HL-60 (cell line): ENCODE results near the gene NUTM2B.
"Not testable (repeated sequence)": the region's sequence is repeated elsewhere in the genome, so short reads cannot be mapped to it uniquely, and the experiment has no call there.

Experiments
- DNase-seq, 2 experiments: peaks; one replicate each; pipeline ENCODE4 v3.0.0-alpha.2; 2010 to 2020; ENCODE audit warnings: low read depth in 1 of 2, low spot score in 1 of 2
- H3K27ac ChIP-seq: fragments of 250-450 bp; sonication (Bioruptor Pico); replicated peaks from 2 replicates; pipeline ENCODE4 v1.5.1; 2020; ENCODE audit warnings: mild to moderate bottlenecking, moderate library complexity
- H3K27me3 ChIP-seq: fragments of 250-450 bp; sonication (Bioruptor Pico); 2 replicates; pipeline ENCODE4 v1.5.1; 2021; ENCODE audit warnings: mild to moderate bottlenecking, moderate library complexity; ENCODE audit not compliant: insufficient read depth, poor library complexity, severe bottlenecking
- H3K4me3 ChIP-seq: replicated peaks from 2 replicates; pipeline ENCODE4 v1.5.1; 2011; ENCODE audit warnings: mild to moderate bottlenecking, control low read depth, low read length; ENCODE audit not compliant: insufficient read depth
- long read RNA-seq: library from polyadenylated mRNA; unstranded; transcript quantifications from one replicate; pipeline ENCODE4 v2.0.0, GENCODE V29; 2020

Gene NUTM2B, protein sequence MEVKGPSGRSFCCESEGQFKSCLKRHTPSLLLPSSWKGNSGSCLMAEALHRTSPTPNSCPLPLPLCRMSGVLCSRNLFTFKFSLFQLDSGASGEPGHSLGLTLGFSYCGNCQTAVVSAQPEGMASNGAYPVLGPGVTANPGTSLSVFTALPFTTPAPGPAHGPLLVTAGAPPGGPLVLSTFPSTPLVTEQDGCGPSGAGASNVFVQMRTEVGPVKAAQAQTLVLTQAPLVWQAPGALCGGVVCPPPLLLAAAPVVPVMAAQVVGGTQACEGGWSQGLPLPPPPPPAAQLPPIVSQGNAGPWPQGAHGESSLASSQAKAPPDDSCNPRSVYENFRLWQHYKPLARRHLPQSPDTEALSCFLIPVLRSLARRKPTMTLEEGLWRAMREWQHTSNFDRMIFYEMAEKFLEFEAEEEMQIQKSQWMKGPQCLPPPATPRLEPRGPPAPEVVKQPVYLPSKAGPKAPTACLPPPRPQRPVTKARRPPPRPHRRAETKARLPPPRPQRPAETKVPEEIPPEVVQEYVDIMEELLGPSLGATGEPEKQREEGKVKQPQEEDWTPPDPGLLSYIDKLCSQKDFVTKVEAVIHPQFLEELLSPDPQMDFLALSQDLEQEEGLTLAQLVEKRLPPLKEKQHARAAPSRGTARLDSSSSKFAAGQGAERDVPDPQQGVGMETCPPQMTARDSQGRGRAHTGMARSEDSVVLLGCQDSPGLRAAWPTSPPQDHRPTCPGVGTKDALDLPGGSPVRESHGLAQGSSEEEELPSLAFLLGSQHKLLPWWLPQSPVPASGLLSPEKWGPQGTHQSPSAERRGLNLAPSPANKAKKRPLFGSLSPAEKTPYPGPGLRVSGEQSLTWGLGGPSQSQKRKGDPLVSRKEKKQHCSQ
- long read RNA-seq = 0 reads

DNA sequence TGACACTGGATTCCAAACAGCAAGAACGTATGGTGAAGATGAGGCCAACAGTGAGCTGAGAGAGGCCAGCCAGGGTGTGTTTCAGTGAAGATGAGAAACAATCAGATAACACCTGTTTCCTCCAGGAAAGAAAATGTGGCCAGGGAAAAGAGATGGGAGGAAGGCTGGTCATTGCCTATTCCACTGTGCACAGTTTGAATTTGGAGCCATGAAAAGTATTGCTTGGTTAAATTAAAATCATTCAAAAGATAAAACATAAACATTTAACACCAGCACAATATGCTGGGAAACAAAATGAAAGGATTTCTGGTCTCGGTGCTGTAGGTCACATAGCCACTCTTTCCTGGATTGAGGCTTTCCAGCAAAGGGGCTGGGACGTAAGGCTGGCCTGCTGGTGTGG, at the start of gene NUTM2B:
Gene NUTM2B (plus strand): TSS at position 301 of the 400 bp plus-strand sequence. CDS start 383 bp downstream, outside the sequence.
- not testable (repeated sequence) for H3K27ac ChIP-seq, DNase-seq, H3K4me3 ChIP-seq, H3K27me3 ChIP-seq

DNA sequence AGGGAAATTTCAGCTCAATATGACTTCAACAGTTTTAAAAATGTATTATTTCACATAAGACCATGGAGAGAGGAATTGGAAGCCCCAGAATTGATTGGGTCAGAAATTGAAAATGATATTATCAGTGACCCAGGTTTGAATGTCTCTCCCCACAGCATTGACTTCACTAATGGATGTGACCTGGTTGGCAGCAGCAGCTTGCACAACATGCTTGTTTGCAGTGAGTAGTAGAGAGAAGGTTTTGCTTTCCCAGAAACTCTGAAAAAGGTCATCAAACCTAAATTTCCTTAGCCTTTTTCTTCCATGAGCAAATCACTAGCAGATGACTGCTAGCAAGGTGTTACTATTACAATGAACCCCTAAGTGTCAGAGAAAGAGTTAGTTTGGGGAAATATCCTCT, 39.7 kb upstream of the NUTM2B start:
- H3K4me3 ChIP-seq, DNase-seq, H3K27me3 ChIP-seq, H3K27ac ChIP-seq: not testable (repeated sequence)

DNA sequence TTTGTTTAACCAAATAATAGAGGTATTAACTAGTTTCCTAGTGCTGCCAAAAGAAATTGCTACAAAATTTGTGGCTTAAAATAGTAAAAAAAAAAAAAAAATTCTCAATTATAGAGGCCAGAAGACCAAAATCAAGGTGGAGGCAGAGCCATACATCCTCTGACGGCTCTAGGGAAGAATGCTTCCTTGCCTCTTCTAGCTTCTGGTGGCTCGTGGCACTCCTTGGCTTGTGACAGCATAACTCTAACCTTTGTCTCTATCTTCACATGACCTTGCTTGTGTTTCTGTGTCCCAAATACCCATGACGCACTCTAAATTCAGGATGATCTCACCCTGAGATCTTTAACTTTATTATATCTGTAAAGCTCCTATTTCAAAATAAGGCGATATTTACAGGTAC, 38.3 kb upstream of the NUTM2B start:
- H3K27me3 ChIP-seq, H3K27ac ChIP-seq, H3K4me3 ChIP-seq, DNase-seq: not testable (repeated sequence)

DNA sequence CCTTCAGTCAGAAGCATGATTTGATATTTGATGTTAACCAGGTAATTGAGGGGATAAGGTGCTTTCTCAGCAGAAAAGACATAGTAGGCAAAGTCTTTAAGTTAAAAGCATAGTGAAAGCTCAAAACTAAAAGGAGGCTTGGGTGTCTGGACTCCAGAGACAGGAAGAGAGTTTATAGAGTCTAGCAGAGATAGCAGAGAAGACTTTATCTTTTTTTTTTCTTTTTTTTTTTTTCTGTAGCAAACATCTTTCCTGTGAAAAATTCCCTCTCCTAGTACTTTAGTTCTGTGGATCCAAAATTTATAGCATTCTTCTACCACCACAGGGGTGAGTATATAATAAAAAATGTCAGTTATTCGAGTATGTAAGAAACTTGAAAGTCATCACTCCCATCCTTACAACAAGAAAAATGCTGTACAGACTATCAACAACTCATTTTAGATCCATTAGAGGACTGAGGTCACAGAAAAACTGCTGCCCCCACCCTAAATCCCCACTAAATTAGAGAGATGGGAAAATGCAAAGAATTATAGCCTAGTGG, 33.7 kb upstream of the NUTM2B start:
- not testable (repeated sequence) for DNase-seq, H3K27ac ChIP-seq, H3K4me3 ChIP-seq, H3K27me3 ChIP-seq

DNA sequence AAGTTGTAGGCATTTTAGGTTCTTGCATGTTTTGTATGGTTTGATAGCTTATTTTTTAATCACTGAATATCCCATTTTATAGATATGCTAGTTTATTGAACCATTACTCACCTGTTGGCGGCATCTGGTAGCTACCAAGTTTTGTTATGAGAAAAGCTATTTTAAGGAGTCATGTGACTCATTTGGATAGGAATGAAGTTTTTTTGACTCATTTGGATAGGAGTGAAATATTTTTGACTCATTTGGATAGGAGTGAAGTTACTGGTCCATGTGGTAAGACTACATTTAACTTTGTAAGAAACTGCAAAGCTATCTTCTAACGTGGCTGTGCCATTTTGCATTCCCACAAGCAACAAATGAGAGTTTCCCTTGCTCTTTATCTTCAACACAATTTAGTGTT, 28.1 kb upstream of the NUTM2B start:
- not testable (repeated sequence) for H3K27ac ChIP-seq, H3K27me3 ChIP-seq, DNase-seq, H3K4me3 ChIP-seq

DNA sequence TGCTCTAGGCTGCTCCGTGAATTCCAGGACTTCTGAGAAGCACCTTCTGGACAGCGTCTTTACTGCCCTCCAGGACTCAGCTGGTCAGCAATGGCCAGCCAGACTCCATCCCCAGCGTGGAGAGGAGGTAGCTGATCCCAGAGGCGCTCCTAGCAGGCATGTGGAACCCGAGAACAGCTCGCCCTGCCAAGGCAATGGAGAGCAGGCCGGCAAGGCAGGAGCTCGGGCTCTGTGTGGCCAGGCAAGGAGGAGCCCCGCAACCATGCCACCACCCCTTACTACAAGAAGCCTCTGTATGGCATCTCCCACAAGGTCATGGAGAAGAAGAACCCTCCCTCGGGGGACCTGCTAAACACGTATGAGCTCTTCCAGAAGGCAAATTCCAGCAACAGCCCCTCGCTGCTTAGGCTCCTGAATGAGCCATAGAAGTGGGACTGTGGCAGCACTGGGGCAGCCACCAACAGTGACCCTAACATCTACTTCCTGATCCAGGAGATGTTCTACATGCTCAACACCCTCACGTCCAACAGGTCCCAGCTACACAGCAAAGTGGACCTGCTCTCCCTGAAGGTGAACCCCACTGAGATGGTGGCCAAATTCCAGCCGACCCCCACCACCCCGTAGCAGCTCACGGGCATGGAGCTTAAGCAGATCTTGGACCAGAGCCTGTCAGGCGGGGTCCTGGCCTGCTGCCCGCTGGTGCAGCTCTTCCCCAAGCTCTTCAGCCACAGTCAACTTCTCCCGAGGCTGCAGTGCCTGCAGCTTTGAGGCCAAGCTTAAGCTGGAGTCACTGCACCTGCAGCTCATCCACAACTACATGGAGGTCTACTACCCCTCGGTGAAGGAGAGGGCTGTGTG, 19.8 kb upstream of the NUTM2B start:
- H3K27ac ChIP-seq, H3K27me3 ChIP-seq, H3K4me3 ChIP-seq, DNase-seq: not testable (repeated sequence)

DNA sequence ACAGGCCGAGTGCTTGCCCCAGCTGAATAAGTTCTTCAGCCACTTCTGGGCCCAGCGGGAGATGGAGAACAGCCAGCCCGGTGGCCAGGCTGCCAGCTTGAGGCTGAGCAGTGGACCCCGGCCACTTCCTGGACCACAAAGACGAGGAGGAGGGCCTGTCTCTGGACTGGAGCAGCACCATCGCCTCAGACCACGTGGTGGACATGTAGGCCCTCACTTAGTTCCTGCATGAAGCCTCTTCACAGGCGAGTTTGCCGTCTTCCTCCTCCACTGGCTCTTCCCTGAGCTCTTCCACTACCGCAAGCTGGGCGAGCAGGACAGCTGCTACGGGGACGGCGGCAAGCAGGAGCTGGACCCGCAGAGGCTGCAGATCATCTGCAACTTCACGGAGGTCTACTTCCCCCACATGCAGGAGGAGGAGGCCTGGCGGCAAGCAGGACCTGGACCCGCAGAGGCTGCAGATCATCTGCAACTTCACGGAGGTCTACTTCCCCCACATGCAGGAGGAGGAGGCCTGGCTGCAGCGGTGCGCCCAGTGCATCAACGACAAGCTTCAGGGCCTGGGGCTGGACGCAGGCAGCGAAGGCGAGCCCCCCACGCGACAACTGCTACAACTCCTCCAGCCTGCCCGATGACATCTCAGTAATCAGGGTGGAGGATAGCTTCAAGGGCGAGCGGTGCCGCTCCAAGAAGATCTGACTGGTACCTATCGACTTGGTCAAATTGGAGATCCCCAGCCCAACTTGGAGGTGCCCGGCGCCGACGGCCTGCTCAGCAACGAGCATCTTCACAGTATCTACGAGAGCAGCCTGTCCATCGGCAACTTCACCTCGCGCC, 18.9 kb upstream of the NUTM2B start:
- not testable (repeated sequence) for DNase-seq, H3K27me3 ChIP-seq, H3K27ac ChIP-seq, H3K4me3 ChIP-seq

DNA sequence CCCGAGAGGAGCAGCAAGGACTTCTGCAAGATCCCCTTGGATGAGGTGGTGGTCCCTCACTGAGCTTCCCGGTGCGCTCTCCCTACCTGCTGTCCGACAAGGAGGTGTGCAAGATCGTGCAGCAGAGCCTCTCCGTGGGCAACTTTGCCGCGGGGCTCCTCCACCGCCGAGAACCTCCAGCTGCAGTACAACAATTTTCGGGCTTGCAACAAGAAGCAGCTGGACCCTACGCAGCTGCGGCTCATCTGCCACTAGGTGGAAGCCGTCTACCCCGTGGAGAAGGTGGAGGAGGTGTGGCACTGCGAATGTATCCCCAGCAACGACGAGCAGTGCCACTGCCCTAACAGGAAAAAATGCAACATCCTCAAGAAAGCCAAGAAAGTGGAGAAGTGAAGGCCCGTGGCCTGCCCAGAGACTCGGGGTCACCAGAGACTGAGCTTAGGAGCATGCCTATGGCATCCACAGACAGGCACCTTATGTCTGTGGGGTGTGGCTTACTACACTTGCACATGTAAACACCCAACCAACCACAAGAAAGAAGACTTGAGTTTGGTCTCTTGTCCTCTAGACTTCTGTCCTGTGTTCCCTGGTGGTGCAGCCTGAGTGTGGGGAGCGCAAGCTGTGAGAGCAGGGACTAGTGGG, 17.9 kb upstream of the NUTM2B start:
- H3K27ac ChIP-seq, H3K27me3 ChIP-seq, H3K4me3 ChIP-seq, DNase-seq: not testable (repeated sequence)

DNA sequence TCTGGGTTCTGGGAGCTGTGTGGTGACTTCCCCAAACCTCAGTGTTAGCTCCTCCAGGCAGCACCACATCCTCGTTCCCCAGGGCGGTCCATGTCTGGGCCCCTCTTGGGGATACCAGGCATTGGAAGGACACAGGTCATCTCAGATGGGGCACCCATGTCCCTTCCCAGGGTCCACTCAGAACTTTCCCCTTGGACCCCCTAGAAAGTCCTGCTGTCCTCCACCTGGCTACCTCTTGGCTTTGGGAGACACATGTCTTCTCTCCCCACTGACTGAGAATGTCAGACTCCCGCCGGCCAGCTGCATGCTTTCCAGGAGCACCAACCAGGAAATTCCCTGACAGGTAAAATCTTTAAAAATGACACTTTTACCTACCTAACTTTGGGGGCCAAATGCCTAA, 16.4 kb upstream of the NUTM2B start:
- not testable (repeated sequence) for H3K4me3 ChIP-seq, H3K27me3 ChIP-seq, H3K27ac ChIP-seq, DNase-seq

DNA sequence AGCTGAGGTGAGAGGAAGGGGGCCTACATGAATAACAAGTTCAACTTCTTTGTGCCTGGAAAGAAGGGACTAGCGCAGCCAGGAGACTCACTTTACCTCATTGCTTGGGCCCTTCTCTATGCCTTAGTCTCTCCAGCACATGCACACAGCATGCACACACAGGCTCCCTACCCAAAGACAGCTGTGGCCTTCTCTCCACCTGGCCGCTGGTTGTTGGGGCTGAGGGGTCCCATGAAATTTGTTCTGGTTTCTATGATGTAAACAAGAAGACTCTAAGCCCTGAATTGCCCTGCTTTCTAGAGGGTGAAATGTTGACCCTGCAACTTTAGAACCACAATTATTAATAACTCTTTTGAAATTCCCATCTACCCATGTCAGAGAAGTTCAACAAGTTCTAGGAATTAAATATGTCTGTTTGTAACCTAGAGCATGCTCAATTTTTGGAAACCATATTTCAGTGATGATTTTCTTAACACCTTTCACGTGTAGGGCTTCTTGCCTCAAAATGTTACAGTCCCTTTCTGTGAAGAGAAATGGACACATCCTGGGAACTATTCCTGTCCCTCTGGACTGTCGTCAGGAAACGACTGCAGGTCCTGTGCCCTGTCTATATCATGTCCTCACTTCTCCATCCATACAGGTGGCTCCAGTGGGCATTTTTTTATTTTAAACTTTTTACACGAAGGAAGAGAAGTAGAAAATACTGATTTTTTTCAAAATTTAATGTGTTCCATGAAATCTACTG, 15.4 kb upstream of the NUTM2B start:
- H3K27ac ChIP-seq, DNase-seq, H3K27me3 ChIP-seq, H3K4me3 ChIP-seq: not testable (repeated sequence)

DNA sequence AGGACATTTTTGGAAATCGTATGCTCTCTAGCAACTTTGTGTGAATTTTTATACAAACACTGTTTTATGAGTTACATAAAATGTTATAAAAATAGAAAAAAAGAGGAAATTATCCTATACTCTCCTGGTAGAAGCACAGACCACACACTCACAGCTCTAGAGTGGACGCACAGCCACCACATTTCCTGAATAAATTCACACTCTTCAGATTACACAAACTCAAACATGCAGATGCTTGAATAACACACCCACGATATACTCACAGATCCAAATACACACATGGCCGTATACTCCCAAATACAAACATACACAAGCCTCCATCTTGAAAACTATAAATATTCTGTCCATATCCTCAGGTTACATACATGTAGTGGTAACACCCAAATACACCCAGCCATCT, 14.2 kb upstream of the NUTM2B start:
- not testable (repeated sequence) for H3K27me3 ChIP-seq, H3K27ac ChIP-seq, H3K4me3 ChIP-seq, DNase-seq

DNA sequence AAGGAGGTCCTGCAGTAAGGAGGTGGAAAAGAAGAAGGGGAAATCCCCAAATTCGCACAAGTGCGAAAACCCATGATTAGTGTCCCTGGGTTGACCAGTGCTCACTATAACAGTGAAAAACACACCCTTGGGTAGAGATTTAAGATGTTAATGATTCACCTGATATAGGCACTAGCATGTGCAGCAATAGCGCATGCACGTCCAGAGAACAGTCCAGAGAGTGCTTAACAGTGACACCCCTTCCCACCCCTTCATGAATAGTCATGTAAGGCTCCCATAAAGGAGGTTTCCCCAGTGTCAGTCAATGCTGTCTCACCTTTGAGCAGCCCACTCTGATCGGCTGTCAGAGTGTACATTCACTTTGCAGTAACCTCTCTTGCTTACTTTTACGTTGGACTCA, 6.4 kb upstream of the NUTM2B start:
- DNase-seq, H3K4me3 ChIP-seq: not testable (repeated sequence)

More for the DNA sequence above, 6.4 kb upstream of the NUTM2B start:
- H3K27me3 ChIP-seq, H3K27ac ChIP-seq: not testable (repeated sequence)
